H9 (cell line): ENCODE measurements around the gene NTRK2. TPM values are rescaled to one million over a fixed set of nuclear protein-coding genes. Genes with fewer than 3 reads are reported as not detected.

Experiments
- DNase-seq: peaks from one replicate; pipeline ENCODE4 v3.0.0-alpha.2; 2017
- H2AFZ ChIP-seq: one replicate; pipeline ENCODE4 v1.6.1; 2013; ENCODE audit warnings: mild to moderate bottlenecking, low read length, control low read depth, moderate library complexity
- H2AK5ac ChIP-seq: 2 replicates; pipeline ENCODE4 v1.6.1; 2013; ENCODE audit warnings: low read length, control low read depth, mixed read lengths; ENCODE audit not compliant: insufficient read length
- H2BK120ac ChIP-seq: one replicate; pipeline ENCODE4 v1.6.1; 2013; ENCODE audit warnings: low read depth, mild to moderate bottlenecking, low read length, control low read depth, inconsistent platforms; ENCODE audit not compliant: poor library complexity, severe bottlenecking
- H2BK12ac ChIP-seq: 2 replicates; pipeline ENCODE4 v1.6.1; 2013; ENCODE audit warnings: low read length, control low read depth, mixed read lengths, low read depth; ENCODE audit not compliant: insufficient read length
- H2BK15ac ChIP-seq: 2 replicates; pipeline ENCODE4 v1.6.1; 2013; ENCODE audit warnings: low read depth, low read length, control low read depth
- H2BK20ac ChIP-seq: one replicate; pipeline ENCODE4 v1.6.1; 2013; ENCODE audit warnings: low read depth, mild to moderate bottlenecking, low read length, control low read depth, inconsistent platforms; ENCODE audit not compliant: poor library complexity, severe bottlenecking
- H2BK5ac ChIP-seq: 2 replicates; pipeline ENCODE4 v1.6.1; 2013; ENCODE audit warnings: low read length, control low read depth, mixed read lengths; ENCODE audit not compliant: insufficient read length
- H3K14ac ChIP-seq: 2 replicates; pipeline ENCODE4 v1.6.1; 2013; ENCODE audit warnings: low read length, control low read depth; ENCODE audit not compliant: insufficient read depth
- H3K18ac ChIP-seq: 2 replicates; pipeline ENCODE4 v1.6.1; 2013; ENCODE audit warnings: low read depth, mild to moderate bottlenecking, mixed read lengths, low read length, control low read depth; ENCODE audit not compliant: insufficient read length
- H3K23ac ChIP-seq: 2 replicates; pipeline ENCODE4 v1.6.1; 2013; ENCODE audit warnings: low read length, control low read depth, mixed read lengths, low read depth; ENCODE audit not compliant: insufficient read length
- H3K23me2 ChIP-seq: 2 replicates; pipeline ENCODE4 v1.6.1; 2013; ENCODE audit warnings: low read depth, mild to moderate bottlenecking, mixed read lengths, low read length, control low read depth; ENCODE audit not compliant: insufficient read length, poor library complexity, severe bottlenecking
- H3K27ac ChIP-seq: 2 replicates; pipeline ENCODE4 v1.5.1; 2013; ENCODE audit warnings: low read length, control low read depth, mixed read lengths, low read depth; ENCODE audit not compliant: insufficient read length
- H3K27me3 ChIP-seq: 2 replicates; pipeline ENCODE4 v1.6.1; 2013; ENCODE audit warnings: low read length, control low read depth, inconsistent platforms; ENCODE audit not compliant: insufficient read depth
- H3K4ac ChIP-seq: 2 replicates; pipeline ENCODE4 v1.6.1; 2013; ENCODE audit warnings: low read depth, mild to moderate bottlenecking, control low read depth, inconsistent platforms, low read length, moderate library complexity
- H3K4me1 ChIP-seq: 2 replicates; pipeline ENCODE4 v1.6.1; 2013; ENCODE audit warnings: low read length, control low read depth, inconsistent platforms; ENCODE audit not compliant: insufficient read depth
- H3K4me2 ChIP-seq: 2 replicates; pipeline ENCODE4 v1.6.1; 2013; ENCODE audit warnings: low read length, control low read depth, mixed read lengths; ENCODE audit not compliant: insufficient read length, insufficient read depth
- H3K56ac ChIP-seq: 2 replicates; pipeline ENCODE4 v1.6.1; 2013; ENCODE audit warnings: low read depth, mild to moderate bottlenecking, mixed read lengths, low read length, control low read depth; ENCODE audit not compliant: insufficient read length
- H3K79me1 ChIP-seq: 2 replicates; pipeline ENCODE4 v1.6.1; 2013; ENCODE audit warnings: low read depth, mild to moderate bottlenecking, moderate library complexity, low read length, control low read depth, inconsistent platforms; ENCODE audit not compliant: insufficient read depth, poor library complexity, severe bottlenecking
- H3K79me2 ChIP-seq: 2 replicates; pipeline ENCODE4 v1.6.1; 2013; ENCODE audit warnings: low read length, control low read depth, inconsistent platforms; ENCODE audit not compliant: insufficient read depth
- H3K9ac ChIP-seq: 2 replicates; pipeline ENCODE4 v1.6.1; 2013; ENCODE audit warnings: low read length, control low read depth, mixed read lengths; ENCODE audit not compliant: insufficient read length; ENCODE audit errors: extremely low read depth
- H3K9me3 ChIP-seq: one replicate; pipeline ENCODE4 v1.6.1; 2013; ENCODE audit warnings: low read depth, low read length, inconsistent platforms; ENCODE audit not compliant: control insufficient read depth
- H3T11ph ChIP-seq: one replicate; pipeline ENCODE4 v1.6.1; 2013; ENCODE audit warnings: mild to moderate bottlenecking, low read length, control low read depth, inconsistent platforms
- H4K20me1 ChIP-seq: one replicate; pipeline ENCODE4 v1.6.1; 2013; ENCODE audit not compliant: control insufficient read depth, insufficient read length, insufficient read depth
- H4K5ac ChIP-seq: 2 replicates; pipeline ENCODE4 v1.6.1; 2013; ENCODE audit warnings: low read depth, mild to moderate bottlenecking, mixed read lengths, low read length, control low read depth; ENCODE audit not compliant: insufficient read length
- H4K8ac ChIP-seq: replicated peaks from 2 replicates; pipeline ENCODE4 v1.6.1; 2013; ENCODE audit warnings: low read length, control low read depth, mixed read lengths, low read depth; ENCODE audit not compliant: insufficient read length
- H4K91ac ChIP-seq: 2 replicates; pipeline ENCODE4 v1.6.1; 2013; ENCODE audit warnings: low read depth, mild to moderate bottlenecking, moderate library complexity, mixed read lengths, low read length, control low read depth; ENCODE audit not compliant: insufficient read length
- H3K27ac Mint-ChIP-seq, 3 experiments: 2 replicates in 2 of 3; 3 replicates in 1 of 3; pipeline ENCODE4 v1.8.0; 2020 to 2021; ENCODE audit warnings: mixed read lengths in 3 of 3, mild to moderate bottlenecking in 1 of 3, moderate library complexity in 1 of 3
- H3K27me3 Mint-ChIP-seq: 2 replicates; pipeline ENCODE4 v1.8.0; 2021; ENCODE audit warnings: low read depth, mild to moderate bottlenecking, moderate library complexity, mixed read lengths
- H3K36me3 Mint-ChIP-seq, 3 experiments: 2 replicates in 2 of 3; 3 replicates in 1 of 3; pipeline ENCODE4 v1.8.0; 2020 to 2021; ENCODE audit warnings: low read depth in 3 of 3, mixed read lengths in 3 of 3; ENCODE audit not compliant: insufficient read depth in 1 of 3
- H3K4me1 Mint-ChIP-seq, 2 experiments: 2 replicates each; pipeline ENCODE4 v1.8.0; 2020; ENCODE audit warnings: mixed read lengths in 2 of 2
- H3K4me3 Mint-ChIP-seq, 2 experiments: 2 replicates in 1 of 2; 3 replicates in 1 of 2; pipeline ENCODE4 v1.8.0; 2020 to 2021; ENCODE audit warnings: mild to moderate bottlenecking in 2 of 2, mixed read lengths in 2 of 2, moderate library complexity in 1 of 2
- H3K9me3 Mint-ChIP-seq, 2 experiments: 2 replicates in 1 of 2; 3 replicates in 1 of 2; pipeline ENCODE4 v1.8.0; 2020; ENCODE audit warnings: mild to moderate bottlenecking in 2 of 2, mixed read lengths in 2 of 2, moderate library complexity in 1 of 2
- WGBS: extraction: QIAGEN DNeasy Blood & Tissue Kit; methylation state at CpG from one replicate; pipeline ENCODE4 v1.1.7; 2013; ENCODE audit warnings: missing lambda C conversion rate, low lambda C conversion rate, mixed read lengths; ENCODE audit not compliant: insufficient read length; ENCODE audit errors: extremely low coverage; 5-methylcytosine and 5-hydroxymethylcytosine counted together
- total RNA-seq: library from RNA; stranded (reverse); gene quantifications from 2 replicates; pipeline ENCODE4 v1.2.1, GENCODE V29; 2021
- TF ChIP-seq, protein P1 (sequence below): fragments of 200-600 bp; sonication (generic); conservative IDR thresholded peaks from 3 replicates; pipeline ENCODE4 v1.8.0; 2021; ENCODE audit warnings: antibody characterized with exemption, mild to moderate bottlenecking

NTRK2 gene
- total RNA-seq, 1 experiment from 2014 or later: 0.02 TPM

- Histone ChIP-seq H2BK15ac (no peak overlapping the region), H3K56ac (no peak overlapping the region), H3K23me2 (no peaks in the 10 kb centered on the region), H4K8ac (no peak overlapping the region), H2AFZ (no peak overlapping the region), H2BK5ac (no peak overlapping the region), H3K27me3 (no peaks in the 10 kb centered on the region), H3K79me2 (no peaks in the 10 kb centered on the region), H3K9me3 (no peaks in the 10 kb centered on the region), H2BK20ac (no peak overlapping the region), H2BK12ac (no peak overlapping the region), H3K79me1 (no peaks in the 10 kb centered on the region), H3K4me2 (no peak overlapping the region), H3K14ac (no peak overlapping the region), H3K23ac (no peak overlapping the region), H4K5ac (no peak overlapping the region), H3K4me1 (no peaks in the 10 kb centered on the region), H2BK120ac (no peak overlapping the region), H3K9ac (no peak overlapping the region), H3T11ph (no peak overlapping the region), H4K91ac (no peak overlapping the region), H3K18ac (no peak overlapping the region), H3K27ac (no peak overlapping the region), H4K20me1 (no peaks in the 10 kb centered on the region), H2AK5ac (no peak overlapping the region), H3K4ac (no peak overlapping the region)
- WGBS: no CpG with 5 or more reads among the region's 5 CpGs
- Mint-ChIP-seq H3K36me3 (no peaks in the 10 kb centered on the region), H3K4me3 (no peak overlapping the region), H3K4me1 (peaks cover 3 to 10% of the 10 kb centered on the region in 2 experiments), H3K27me3 (peaks cover 8% of the 10 kb centered on the region), H3K27ac (no peak overlapping the region), H3K9me3 (no peaks in the 10 kb centered on the region)
- DNase-seq: no peak
- TF ChIP-seq, protein P1, sequence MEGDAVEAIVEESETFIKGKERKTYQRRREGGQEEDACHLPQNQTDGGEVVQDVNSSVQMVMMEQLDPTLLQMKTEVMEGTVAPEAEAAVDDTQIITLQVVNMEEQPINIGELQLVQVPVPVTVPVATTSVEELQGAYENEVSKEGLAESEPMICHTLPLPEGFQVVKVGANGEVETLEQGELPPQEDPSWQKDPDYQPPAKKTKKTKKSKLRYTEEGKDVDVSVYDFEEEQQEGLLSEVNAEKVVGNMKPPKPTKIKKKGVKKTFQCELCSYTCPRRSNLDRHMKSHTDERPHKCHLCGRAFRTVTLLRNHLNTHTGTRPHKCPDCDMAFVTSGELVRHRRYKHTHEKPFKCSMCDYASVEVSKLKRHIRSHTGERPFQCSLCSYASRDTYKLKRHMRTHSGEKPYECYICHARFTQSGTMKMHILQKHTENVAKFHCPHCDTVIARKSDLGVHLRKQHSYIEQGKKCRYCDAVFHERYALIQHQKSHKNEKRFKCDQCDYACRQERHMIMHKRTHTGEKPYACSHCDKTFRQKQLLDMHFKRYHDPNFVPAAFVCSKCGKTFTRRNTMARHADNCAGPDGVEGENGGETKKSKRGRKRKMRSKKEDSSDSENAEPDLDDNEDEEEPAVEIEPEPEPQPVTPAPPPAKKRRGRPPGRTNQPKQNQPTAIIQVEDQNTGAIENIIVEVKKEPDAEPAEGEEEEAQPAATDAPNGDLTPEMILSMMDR: no peak
Observed at GRCh38 chr9:84947412-84947972, 278.0 kb downstream of the NTRK2 start.
